ENCODE results near the gene DENND5B. TPM values are rescaled to one million over a fixed set of nuclear protein-coding genes. Genes with fewer than 3 reads are reported as not detected.

DENND5B gene
- polyA plus RNA-seq, 2 of the 4 experiments (the other 2 are of a cell fraction) = 15.5 to 55.2 TPM

GRCh38 chr12:31342286-31342685 lies 248.7 kb downstream of the DENND5B start:
- Histone ChIP-seq H3K27ac (no peak overlapping the region), H3K4me3 (no peak overlapping the region), H3K9me3 (no peaks in the 10 kb centered on the region), H3K4me1 (no peaks in the 10 kb centered on the region), H3K4me2 (no peak overlapping the region)
- ATAC-seq (no peak), FAIRE-seq (no peak), DNase-seq (ENCODE audit: low read depth in 1 of 2, low spot score in 1 of 2) (no peak)
- ChIA-PET POLR2A (no interaction called here), CTCF (interaction anchor here (1.1 to 1.4 kb wide), 2 partner anchors 10 to 21 kb away, joined by 3 to 4 read pairs; no protein-coding TSS in a partner anchor)
- 91% methylated on average over 1 of the region's 1 CpG for WGBS (ENCODE audit: missing lambda C conversion rate)
- TF ChIP-seq MYC (IDR thresholded peaks at IDR 0.05; ENCODE audit: borderline replicate concordance, low read length) = no peak
- no peak for TF ChIP-seq RNF2 (IDR thresholded peaks at IDR 0.05; ENCODE audit: borderline replicate concordance, low read depth)
- no peak for TF ChIP-seq CBX8 (IDR thresholded peaks at IDR 0.05)
- no peak for TF ChIP-seq SMC3 (IDR thresholded peaks at IDR 0.05)
- TF ChIP-seq EHMT2 (IDR thresholded peaks at IDR 0.05; ENCODE audit: low read depth) = no peak
- TF ChIP-seq TP53 (CRISPR knock-in tag; IDR thresholded peaks at IDR 0.05) = no peak
- no peak for TF ChIP-seq EP300 (IDR thresholded peaks at IDR 0.05)
- no peak for TF ChIP-seq GATA3 (IDR thresholded peaks at IDR 0.05; ENCODE audit: borderline replicate concordance)
- TF ChIP-seq CEBPB (IDR thresholded peaks at IDR 0.05) = no peak
- TF ChIP-seq RFX5 (IDR thresholded peaks at IDR 0.05) = no peak

DNA sequence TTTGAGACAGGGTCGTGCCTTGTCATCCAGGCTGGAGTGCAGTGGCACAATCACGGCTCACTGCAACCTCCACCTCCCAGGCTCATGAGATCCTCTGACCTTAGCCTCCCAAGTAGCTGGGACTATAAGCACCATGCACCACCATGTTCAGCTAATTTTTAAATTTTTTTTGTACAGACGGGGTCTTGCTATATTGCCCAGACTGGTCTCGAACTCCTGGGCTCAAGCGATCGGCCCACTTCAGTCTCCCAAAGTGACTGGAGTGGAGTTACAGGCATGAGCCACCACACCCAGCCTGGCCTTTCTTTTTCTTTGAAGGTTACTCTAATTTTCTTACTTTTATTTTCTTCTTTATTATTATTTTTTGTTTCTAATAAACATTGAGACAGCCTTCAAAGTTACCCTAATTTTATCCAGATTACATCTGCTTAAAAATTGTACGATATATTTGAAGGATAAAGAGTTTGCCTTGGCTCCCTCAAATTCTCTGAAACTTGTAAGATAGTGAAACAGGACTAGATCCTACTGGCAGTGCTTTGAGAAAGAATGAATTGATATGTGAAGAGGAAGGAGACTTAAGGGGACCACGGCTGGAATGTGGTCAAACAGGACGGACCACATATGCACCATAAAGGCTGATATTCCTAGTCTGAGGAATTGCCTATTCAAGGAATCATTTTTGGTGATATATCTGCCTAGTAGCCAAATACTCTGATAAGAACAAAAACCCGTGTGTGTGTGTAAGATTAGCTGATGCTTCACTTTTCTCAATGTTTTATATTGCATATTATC lies 250.9 kb downstream of the DENND5B start:
- DNase-seq (ENCODE audit: low read depth in 1 of 2, low spot score in 1 of 2) = no peak
- H3K4me2 ChIP-seq = no peak overlapping the region
- no peak overlapping the region for H3K27ac ChIP-seq
- FAIRE-seq = no peak
- H3K4me1 ChIP-seq = no peaks in the 10 kb centered on the region
- no peaks in the 10 kb centered on the region for H3K9me3 ChIP-seq
- ChIA-PET POLR2A (interaction anchor here (2.3 kb wide), 1 partner anchor 14 kb away, joined by 7 read pairs; no protein-coding TSS in a partner anchor), CTCF (interaction anchor here (0.6 to 1.1 kb wide), 3 partner anchors 12 to 260 kb away, joined by 3 to 4 read pairs (median 4); no protein-coding TSS in a partner anchor)
- TF ChIP-seq HOXA7 (CRISPR knock-in tag; IDR thresholded peaks at IDR 0.05) = no peak
- TF ChIP-seq TFCP2L1 (CRISPR knock-in tag; IDR thresholded peaks at IDR 0.05) = no peak
- no peak for TF ChIP-seq HOXB13 (CRISPR knock-in tag; IDR thresholded peaks at IDR 0.05; ENCODE audit: low read depth)
- TF ChIP-seq KDM5A (IDR thresholded peaks at IDR 0.05) = no peak
- no peak for TF ChIP-seq RARB (CRISPR knock-in tag; IDR thresholded peaks at IDR 0.05)
- TF ChIP-seq, protein P1, sequence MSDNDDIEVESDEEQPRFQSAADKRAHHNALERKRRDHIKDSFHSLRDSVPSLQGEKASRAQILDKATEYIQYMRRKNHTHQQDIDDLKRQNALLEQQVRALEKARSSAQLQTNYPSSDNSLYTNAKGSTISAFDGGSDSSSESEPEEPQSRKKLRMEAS (IDR thresholded peaks at IDR 0.05) = no peak
- no peak for TF ChIP-seq CHD4 (IDR thresholded peaks at IDR 0.05; ENCODE audit: borderline replicate concordance)
- TF ChIP-seq JUNB (IDR thresholded peaks at IDR 0.05) = no peak
- no peak for TF ChIP-seq CTCF (IDR thresholded peaks at IDR 0.05)
- ATAC-seq = no peak
- no peak overlapping the region for H3K4me3 ChIP-seq
- 77% methylated on average over 10 of the region's 10 CpGs for WGBS (ENCODE audit: missing lambda C conversion rate)

- ChIA-PET POLR2A (interaction anchor here (2.3 kb wide), 1 partner anchor 11 kb away, joined by 7 read pairs; no protein-coding TSS in a partner anchor), CTCF (interaction anchor here (0.5 to 1.5 kb wide), 2 partner anchors 38 to 66 kb away, joined by 3 to 4 read pairs; no protein-coding TSS in a partner anchor)
- TF ChIP-seq CHD2 (IDR thresholded peaks at IDR 0.05; ENCODE audit: low read length, partially characterized antibody) (no peak), TFCP2L1 (CRISPR knock-in tag; IDR thresholded peaks at IDR 0.05) (no peak), HEYL (CRISPR knock-in tag; IDR thresholded peaks at IDR 0.05) (no peak)
- TF ChIP-seq, protein P2, sequence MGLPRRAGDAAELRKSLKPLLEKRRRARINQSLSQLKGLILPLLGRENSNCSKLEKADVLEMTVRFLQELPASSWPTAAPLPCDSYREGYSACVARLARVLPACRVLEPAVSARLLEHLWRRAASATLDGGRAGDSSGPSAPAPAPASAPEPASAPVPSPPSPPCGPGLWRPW (IDR thresholded peaks at IDR 0.05) = no peak
- 75% methylated on average over 4 of the region's 4 CpGs for WGBS (ENCODE audit: missing lambda C conversion rate)
- FAIRE-seq (no peak), ATAC-seq (no peak), DNase-seq (ENCODE audit: low read depth in 1 of 2, low spot score in 1 of 2) (no peak)
- no peak overlapping the region for H3K4me2 ChIP-seq
- no peak overlapping the region for H3K27ac ChIP-seq
- no peaks in the 10 kb centered on the region for H3K4me1 ChIP-seq
- H3K9me3 ChIP-seq = no peaks in the 10 kb centered on the region
- no peak overlapping the region for H3K4me3 ChIP-seq
Observed at GRCh38 chr12:31337952-31338351, 253.0 kb downstream of the DENND5B start.

Small RNA genes within 50 kb of the gene (small RNA-seq; reads per million reads assigned to genes)
- gene RF00019 (0 reads per million in 6 experiments), gene RF00026 (0 reads per million in 6 experiments), gene RNU5F-4P (0 to 0.86 (median 0.10) reads per million in 6 experiments), gene RNU6-618P (0 to 1.3 (median 0) reads per million in 6 experiments), gene RPL31P50 (0 reads per million in 6 experiments)

Other genes starting within 250 kb of the DENND5B start
- 1.4 and 1.7 TPM in 2 replicates for gene ETFBKMT, start 68.6 kb upstream of the DENND5B start, polyA plus RNA-seq (2011; rRNA removed)
- 0.63 to 1.1 TPM (median 0.87 TPM) in 3 replicates for gene ETFBKMT, start 68.6 kb upstream of the DENND5B start, polyA plus RNA-seq (2017; fragmentation: RNase III; extraction: RNeasy Plus Mini Kit Qiagen cat#74134 plus additional on column Dnase treatment)
- gene AMN1, start 137.9 kb upstream of the DENND5B start, polyA plus RNA-seq (2011; rRNA removed) = 50.9 and 53.3 TPM in 2 replicates
- gene AMN1, start 137.9 kb upstream of the DENND5B start, polyA plus RNA-seq (2017; fragmentation: RNase III; extraction: RNeasy Plus Mini Kit Qiagen cat#74134 plus additional on column Dnase treatment) = 14.8 to 20.0 TPM (median 18.5 TPM) in 3 replicates

All from A549 (cell line).